ENCODE measurements around the gene UGDH.

The UGDH gene

GRCh38 chr4:39525822-39526690 lies 1.2 kb downstream of the UGDH start:
- no peak overlapping the region for H2BK120ac ChIP-seq (ENCODE audit: insufficient read depth, low read length, poor library complexity)
- peak overlapping the region; percentile 87 for H3K4me3 ChIP-seq (ENCODE audit: low read depth, low read length)
- no peak overlapping the region for H2AFZ ChIP-seq (ENCODE audit: insufficient read depth, low read length, poor library complexity)
- WGBS (ENCODE audit: extremely low coverage, insufficient coverage, insufficient read length), result no CpG with 5 or more reads among the region's 9 CpGs
- H3K14ac ChIP-seq (ENCODE audit: low read length), result no peak overlapping the region
- no peaks in the 10 kb centered on the region for H3K27me3 ChIP-seq (ENCODE audit: insufficient read depth, low read length)
- H3K79me1 ChIP-seq (ENCODE audit: low read length), result peaks cover 15% of the 10 kb centered on the region
- peaks cover 6% of the 10 kb centered on the region for H3K9me3 ChIP-seq (ENCODE audit: insufficient read depth, low read depth, low read length)
- no peak overlapping the region for H3K18ac ChIP-seq (ENCODE audit: low read length)
- no peak overlapping the region for H2BK5ac ChIP-seq (ENCODE audit: low read depth, low read length, poor library complexity)
- H4K91ac ChIP-seq (ENCODE audit: low read depth, low read length), result peak overlapping the region; percentile 93
- no peak overlapping the region for H4K12ac ChIP-seq (ENCODE audit: low read depth, low read length)
- H2AK5ac ChIP-seq (ENCODE audit: low read length), result no peak overlapping the region
- peak overlapping the region; percentile 77 for H4K8ac ChIP-seq (ENCODE audit: low read depth, low read length)
- H2BK12ac ChIP-seq (ENCODE audit: low read length), result no peak overlapping the region
- peak in 1 of 2 donors; percentile 24 for DNase-seq
- peak overlapping the region; percentile 83 for H3K27ac ChIP-seq (ENCODE audit: low read depth, low read length)
- H3K36me3 ChIP-seq (ENCODE audit: control insufficient read depth in 1 of 2, insufficient read depth in 2 of 2, low read length in 2 of 2), result peaks cover 0 to 4% of the 10 kb centered on the region in 2 experiments
- no peak overlapping the region for H3K23ac ChIP-seq (ENCODE audit: low read length)
- peak overlapping the region; percentile 0 for H3K4ac ChIP-seq (ENCODE audit: low read depth, low read length)
- H3K4me2 ChIP-seq (ENCODE audit: low read length), result peak overlapping the region; percentile 84
- peak overlapping the region; percentile 87 for H3K9ac ChIP-seq (ENCODE audit: low read length)
- H3K4me1 ChIP-seq (ENCODE audit: control insufficient read depth in 1 of 2, insufficient read depth in 2 of 2, low read length in 2 of 2), result peaks cover 0 to 2% of the 10 kb centered on the region in 2 experiments
- peaks cover 16% of the 10 kb centered on the region for H3K79me2 ChIP-seq (ENCODE audit: control insufficient read depth, insufficient read depth, low read length, poor library complexity)

GRCh38 chr4:39524161-39524957 lies 2.9 kb downstream of the UGDH start:
- H3K27me3 ChIP-seq (ENCODE audit: insufficient read depth, low read length), result no peaks in the 10 kb centered on the region
- H2AFZ ChIP-seq (ENCODE audit: insufficient read depth, low read length, poor library complexity), result no peak overlapping the region

DNA sequence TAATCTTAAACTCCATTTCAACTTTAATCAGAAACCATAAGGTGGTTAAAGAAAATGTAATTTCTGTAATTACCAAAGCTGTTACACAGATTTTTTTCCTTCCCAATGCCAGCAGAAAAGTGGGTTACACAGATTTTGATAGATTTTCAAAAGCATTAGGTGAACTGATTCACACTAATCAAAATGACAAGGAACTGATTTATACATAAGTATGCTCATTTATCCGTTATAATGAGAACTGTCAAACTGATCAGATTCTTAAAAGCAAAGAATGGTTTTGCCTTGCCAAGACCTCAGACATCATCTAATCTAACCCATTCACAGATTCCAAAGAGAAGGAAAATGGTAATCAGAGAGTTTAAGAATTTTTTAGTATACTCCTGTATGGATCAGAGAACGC lies 5.2 kb downstream of the UGDH start:
- Histone ChIP-seq H3K23ac (ENCODE audit: low read length) (no peak overlapping the region), H4K12ac (ENCODE audit: low read depth, low read length) (no peak overlapping the region), H3K36me3 (ENCODE audit: control insufficient read depth in 1 of 2, insufficient read depth in 2 of 2, low read length in 2 of 2) (peaks cover 15% of the 10 kb centered on the region in 2 experiments), H2AFZ (ENCODE audit: insufficient read depth, low read length, poor library complexity) (no peak overlapping the region), H3K18ac (ENCODE audit: low read length) (no peak overlapping the region), H2BK5ac (ENCODE audit: low read depth, low read length, poor library complexity) (no peak overlapping the region), H4K8ac (ENCODE audit: low read depth, low read length) (no peak overlapping the region), H3K27me3 (ENCODE audit: insufficient read depth, low read length) (no peaks in the 10 kb centered on the region), H3K4me3 (ENCODE audit: low read depth, low read length) (no peak overlapping the region), H2BK120ac (ENCODE audit: insufficient read depth, low read length, poor library complexity) (no peak overlapping the region), H2AK5ac (ENCODE audit: low read length) (no peak overlapping the region), H4K91ac (ENCODE audit: low read depth, low read length) (no peak overlapping the region), H3K4me2 (ENCODE audit: low read length) (no peak overlapping the region), H3K14ac (ENCODE audit: low read length) (no peak overlapping the region), H3K79me1 (ENCODE audit: low read length) (peaks cover 6% of the 10 kb centered on the region), H3K4me1 (ENCODE audit: control insufficient read depth in 1 of 2, insufficient read depth in 2 of 2, low read length in 2 of 2) (no peaks in the 10 kb centered on the region), H3K27ac (ENCODE audit: low read depth, low read length) (no peak overlapping the region), H3K9me3 (ENCODE audit: insufficient read depth, low read depth, low read length) (no peaks in the 10 kb centered on the region), H3K4ac (ENCODE audit: low read depth, low read length) (no peak overlapping the region), H3K79me2 (ENCODE audit: control insufficient read depth, insufficient read depth, low read length, poor library complexity) (peaks cover 9% of the 10 kb centered on the region), H3K9ac (ENCODE audit: low read length) (no peak overlapping the region), H2BK12ac (ENCODE audit: low read length) (no peak overlapping the region)
- DNase-seq, result no peak
- WGBS (ENCODE audit: extremely low coverage, insufficient coverage, insufficient read length), result no CpG with 5 or more reads among the region's 2 CpGs

More at GRCh38 chr4:39524161-39524957, 2.9 kb downstream of the UGDH start:
- H3K27ac ChIP-seq (ENCODE audit: low read depth, low read length), result no peak overlapping the region
- H3K4me1 ChIP-seq (ENCODE audit: control insufficient read depth in 1 of 2, insufficient read depth in 2 of 2, low read length in 2 of 2), result peaks cover 0 to 2% of the 10 kb centered on the region in 2 experiments
- H3K14ac ChIP-seq (ENCODE audit: low read length), result no peak overlapping the region
- H2BK5ac ChIP-seq (ENCODE audit: low read depth, low read length, poor library complexity), result no peak overlapping the region
- H3K23ac ChIP-seq (ENCODE audit: low read length), result no peak overlapping the region
- no peak overlapping the region for H4K12ac ChIP-seq (ENCODE audit: low read depth, low read length)
- peaks cover 16% of the 10 kb centered on the region for H3K79me2 ChIP-seq (ENCODE audit: control insufficient read depth, insufficient read depth, low read length, poor library complexity)
- DNase-seq, result no peak
- H3K4me3 ChIP-seq (ENCODE audit: low read depth, low read length), result no peak overlapping the region
- H3K4me2 ChIP-seq (ENCODE audit: low read length), result no peak overlapping the region
- H2AK5ac ChIP-seq (ENCODE audit: low read length), result no peak overlapping the region
- peaks cover 15% of the 10 kb centered on the region for H3K79me1 ChIP-seq (ENCODE audit: low read length)
- H3K9me3 ChIP-seq (ENCODE audit: insufficient read depth, low read depth, low read length), result no peaks in the 10 kb centered on the region
- peak overlapping the region; percentile 86 for H3K4ac ChIP-seq (ENCODE audit: low read depth, low read length)
- WGBS (ENCODE audit: extremely low coverage, insufficient coverage, insufficient read length), result no CpG with 5 or more reads among the region's 7 CpGs
- H2BK12ac ChIP-seq (ENCODE audit: low read length), result peak overlapping the region; percentile 58
- no peak overlapping the region for H4K8ac ChIP-seq (ENCODE audit: low read depth, low read length)
- no peak overlapping the region for H2BK120ac ChIP-seq (ENCODE audit: insufficient read depth, low read length, poor library complexity)
- H3K18ac ChIP-seq (ENCODE audit: low read length), result no peak overlapping the region
- peaks cover 5 to 6% of the 10 kb centered on the region in 2 experiments for H3K36me3 ChIP-seq (ENCODE audit: control insufficient read depth in 1 of 2, insufficient read depth in 2 of 2, low read length in 2 of 2)
- H4K91ac ChIP-seq (ENCODE audit: low read depth, low read length), result no peak overlapping the region
- H3K9ac ChIP-seq (ENCODE audit: low read length), result no peak overlapping the region

DNA sequence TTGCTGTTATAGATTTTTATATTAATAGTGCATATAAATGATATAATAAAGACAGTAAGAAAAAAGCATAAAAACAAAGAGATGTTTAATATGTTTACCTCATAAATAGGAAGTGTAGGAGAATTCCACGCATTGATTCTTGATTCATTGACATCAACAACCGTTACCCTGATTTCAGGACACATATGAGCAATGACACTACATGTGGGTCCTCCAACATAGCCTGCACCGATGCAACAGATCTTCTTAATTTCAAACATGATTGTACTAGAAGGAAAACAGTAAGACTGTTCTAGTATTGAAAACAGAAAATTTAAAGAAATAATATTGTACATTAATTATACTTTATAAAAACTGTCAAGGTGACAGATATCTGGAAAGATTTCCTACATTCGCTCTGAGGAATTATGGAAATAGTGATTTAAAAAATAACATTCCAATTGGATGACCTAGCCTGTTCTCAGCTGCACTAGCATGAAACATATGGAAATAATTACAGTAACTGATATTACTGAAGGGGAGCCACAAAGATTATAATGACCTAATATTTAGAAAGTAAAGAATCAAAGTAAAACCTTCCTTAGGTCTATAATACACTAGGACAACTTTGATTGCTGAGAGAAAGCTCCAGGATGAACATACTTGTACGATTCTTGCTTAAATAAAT lies 5.9 kb downstream of the UGDH start:
- Histone ChIP-seq H2AFZ (ENCODE audit: insufficient read depth, low read length, poor library complexity) (no peak overlapping the region), H3K14ac (ENCODE audit: low read length) (no peak overlapping the region), H2BK5ac (ENCODE audit: low read depth, low read length, poor library complexity) (no peak overlapping the region), H2BK120ac (ENCODE audit: insufficient read depth, low read length, poor library complexity) (no peak overlapping the region), H3K79me1 (ENCODE audit: low read length) (no peaks in the 10 kb centered on the region), H4K8ac (ENCODE audit: low read depth, low read length) (no peak overlapping the region), H3K4me2 (ENCODE audit: low read length) (no peak overlapping the region), H3K4me3 (ENCODE audit: low read depth, low read length) (no peak overlapping the region), H3K4me1 (ENCODE audit: control insufficient read depth in 1 of 2, insufficient read depth in 2 of 2, low read length in 2 of 2) (no peaks in the 10 kb centered on the region), H3K9me3 (ENCODE audit: insufficient read depth, low read depth, low read length) (no peaks in the 10 kb centered on the region), H3K27ac (ENCODE audit: low read depth, low read length) (no peak overlapping the region), H3K79me2 (ENCODE audit: control insufficient read depth, insufficient read depth, low read length, poor library complexity) (peaks cover 3% of the 10 kb centered on the region), H3K4ac (ENCODE audit: low read depth, low read length) (no peak overlapping the region), H3K23ac (ENCODE audit: low read length) (no peak overlapping the region), H2AK5ac (ENCODE audit: low read length) (no peak overlapping the region), H4K91ac (ENCODE audit: low read depth, low read length) (no peak overlapping the region), H2BK12ac (ENCODE audit: low read length) (no peak overlapping the region), H4K12ac (ENCODE audit: low read depth, low read length) (no peak overlapping the region), H3K36me3 (ENCODE audit: control insufficient read depth in 1 of 2, insufficient read depth in 2 of 2, low read length in 2 of 2) (peaks cover 15% of the 10 kb centered on the region in 2 experiments), H3K18ac (ENCODE audit: low read length) (no peak overlapping the region), H3K9ac (ENCODE audit: low read length) (no peak overlapping the region), H3K27me3 (ENCODE audit: insufficient read depth, low read length) (no peaks in the 10 kb centered on the region)
- no peak for DNase-seq
- WGBS (ENCODE audit: extremely low coverage, insufficient coverage, insufficient read length), result no CpG with 5 or more reads among the region's 5 CpGs
